ENCODE measurements around the gene ABHD2. TPM values are rescaled to one million over a fixed set of nuclear protein-coding genes. Genes with fewer than 3 reads are reported as not detected.

Gene ABHD2, protein sequence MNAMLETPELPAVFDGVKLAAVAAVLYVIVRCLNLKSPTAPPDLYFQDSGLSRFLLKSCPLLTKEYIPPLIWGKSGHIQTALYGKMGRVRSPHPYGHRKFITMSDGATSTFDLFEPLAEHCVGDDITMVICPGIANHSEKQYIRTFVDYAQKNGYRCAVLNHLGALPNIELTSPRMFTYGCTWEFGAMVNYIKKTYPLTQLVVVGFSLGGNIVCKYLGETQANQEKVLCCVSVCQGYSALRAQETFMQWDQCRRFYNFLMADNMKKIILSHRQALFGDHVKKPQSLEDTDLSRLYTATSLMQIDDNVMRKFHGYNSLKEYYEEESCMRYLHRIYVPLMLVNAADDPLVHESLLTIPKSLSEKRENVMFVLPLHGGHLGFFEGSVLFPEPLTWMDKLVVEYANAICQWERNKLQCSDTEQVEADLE
- 32.3 and 46.5 TPM in 2 replicates for total RNA-seq

DNA sequence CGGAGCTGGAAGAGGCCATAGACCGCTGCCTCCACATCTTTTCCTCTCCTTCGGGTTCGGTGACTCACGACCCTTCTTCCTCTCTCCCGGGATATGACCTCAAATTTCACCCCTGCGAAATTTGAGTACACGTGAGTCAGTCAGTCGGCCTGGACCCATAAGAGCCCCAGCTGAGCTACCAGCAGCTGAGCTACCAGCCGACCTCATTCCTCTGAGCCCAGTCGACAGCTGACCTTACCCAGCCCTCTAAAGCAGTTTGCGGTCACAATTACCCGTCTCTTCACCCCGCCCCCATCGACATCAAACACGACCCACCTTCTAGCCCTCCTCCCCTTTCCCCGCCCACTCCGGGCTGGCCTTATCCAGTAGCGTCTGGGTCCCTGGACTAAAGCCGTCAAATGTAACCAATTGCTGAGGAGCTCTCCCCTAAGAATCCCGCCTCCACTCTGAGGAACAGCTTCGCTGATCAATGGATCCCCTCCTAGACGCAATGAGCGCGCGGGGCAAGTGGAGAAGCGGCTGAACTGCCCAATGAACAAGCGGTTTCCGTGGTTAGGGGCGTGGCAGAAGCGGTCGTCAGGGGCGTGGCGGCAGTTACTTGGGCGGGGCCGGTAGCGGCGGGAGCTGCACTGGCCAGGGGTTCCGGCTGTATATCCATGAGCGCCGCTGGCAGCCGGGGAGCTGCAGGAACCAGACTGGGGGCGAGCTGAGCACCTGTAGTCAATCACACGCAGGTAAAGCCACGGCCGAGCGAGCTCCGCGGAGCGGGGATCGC is at the start of gene ABHD2:
Gene ABHD2 (plus strand): TSS at position 627 of the 775 bp plus-strand sequence. CDS start 27,872 bp downstream, outside the sequence.

DNA sequence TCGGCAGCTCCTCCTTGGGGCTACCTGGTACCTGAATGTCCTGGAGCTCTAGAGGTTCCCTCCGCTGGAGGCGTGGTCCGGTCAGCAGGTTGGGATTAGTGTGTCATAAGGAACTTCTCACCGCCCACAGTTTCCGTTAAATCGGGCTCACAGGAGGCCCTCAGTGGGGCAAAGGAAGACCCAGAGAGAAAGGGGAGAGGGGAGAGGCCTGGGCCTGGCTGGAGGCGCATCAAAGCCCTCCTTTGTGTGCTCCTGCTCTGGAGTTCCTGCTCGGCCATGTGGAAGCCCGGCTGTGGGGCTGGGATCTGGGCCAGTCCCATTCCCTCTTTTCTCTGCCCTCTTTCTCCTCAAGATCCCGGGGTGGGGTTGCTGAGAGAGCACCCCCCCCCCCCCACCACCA is 133.3 kb downstream of the ABHD2 start, which contains the start of gene RLBP1:
Gene RLBP1 (minus strand): TSS at position 37 of the 400 bp plus-strand sequence. CDS start 2,604 bp downstream, outside the sequence.

DNA sequence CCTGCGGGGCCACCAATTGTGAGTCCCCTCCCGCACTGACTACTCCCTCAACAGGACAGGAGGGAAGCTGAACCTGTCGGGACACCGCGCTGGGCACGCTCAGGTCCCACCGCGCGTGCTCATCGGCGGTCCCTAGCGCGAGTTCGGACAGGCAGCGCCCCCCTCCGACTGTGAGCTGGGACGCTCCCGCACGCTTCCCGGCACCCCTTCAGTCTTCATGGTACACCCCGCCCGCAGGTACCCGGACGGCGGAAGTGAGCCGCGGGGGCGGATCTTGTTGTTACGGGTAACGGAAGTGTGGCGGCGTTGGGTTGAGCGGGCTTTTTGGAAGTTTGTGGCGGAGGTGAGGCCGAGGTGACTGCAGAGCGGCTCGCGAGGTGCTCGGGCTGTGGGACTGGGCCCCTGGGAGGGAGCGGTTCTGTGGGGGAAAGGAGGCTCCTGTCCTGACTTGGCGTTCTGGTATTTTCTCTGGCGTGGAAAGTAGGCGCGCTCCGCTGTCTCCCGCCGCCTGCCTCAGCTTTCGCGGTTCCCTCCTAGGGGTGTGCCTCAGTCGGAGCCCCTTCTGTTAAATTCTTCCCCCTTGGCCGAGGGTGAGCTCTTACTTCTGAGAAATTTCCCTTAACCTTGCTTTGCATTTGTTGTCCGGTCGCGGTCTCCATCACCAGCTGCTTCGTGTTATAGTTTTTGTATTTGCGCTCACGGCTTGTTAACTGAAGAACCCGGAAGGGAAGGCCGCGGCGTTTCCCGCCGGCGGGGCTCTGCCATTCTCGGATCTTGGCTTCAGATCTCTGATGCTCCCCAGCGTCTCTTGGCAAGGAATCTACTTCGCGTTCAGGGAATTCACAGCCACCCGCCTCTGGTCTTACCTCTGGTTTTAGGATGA is 155.7 kb downstream of the ABHD2 start, which contains the start of gene FANCI:
Gene FANCI (plus strand): TSS at position 289 of the 883 bp plus-strand sequence. CDS start 3,669 bp downstream, outside the sequence.

Other genes starting within 250 kb of the ABHD2 start
- gene HAPLN3, start 192.9 kb upstream of the ABHD2 start, total RNA-seq: 4.4 and 4.7 TPM in 2 replicates
- 327 and 368 TPM in 2 replicates for gene MFGE8, start 175.1 kb upstream of the ABHD2 start, total RNA-seq
- gene RLBP1, start 133.1 kb downstream of the ABHD2 start, total RNA-seq: not detected in 2 replicates
- 1.9 and 3.8 TPM in 2 replicates for gene FANCI, start 155.5 kb downstream of the ABHD2 start, total RNA-seq
- gene POLG, start 246.4 kb downstream of the ABHD2 start, total RNA-seq: 30.7 and 40.3 TPM in 2 replicates

Data from cardiac ventricle fibroblast (primary cell).